H1 (cell line): Measurements from ENCODE around the gene FHIT. TPM values are rescaled to one million over a fixed set of nuclear protein-coding genes. Genes with fewer than 3 reads are reported as not detected.

Source experiments
- CTCF ChIA-PET: fragments of 300-600 bp; sonication (Branson Sonifier 250); formaldehyde crosslinking; loops from one replicate; lab custom pipeline; 2021; ENCODE audit not compliant: partially characterized antibody; lab: Charles Lee
- POLR2A ChIA-PET: fragments of 300-600 bp; sonication (Branson Sonifier 250); formaldehyde crosslinking; loops from one replicate; lab custom pipeline; 2021; ENCODE audit warnings: inconsistent platforms; ENCODE audit not compliant: partially characterized antibody; lab: Charles Lee
- DNase-seq, 2 experiments: peaks; one replicate each; pipeline versions ENCODE4 v3.0.0 to v3.0.0-alpha.2; 2010 to 2022; ENCODE audit warnings: low spot score in 2 of 2, low read depth in 1 of 2, mixed read lengths in 1 of 2
- FAIRE-seq: peaks from 2 replicates; lab custom pipeline; 2011; peaks lifted over from hg19 to GRCh38; lab: Jason Lieb, UNC
- H2AFZ ChIP-seq: 2 replicates; pipeline ENCODE4 v1.8.1; 2012; ENCODE audit warnings: low read length, inconsistent platforms
- H2AK5ac ChIP-seq: 2 replicates; pipeline ENCODE4 v1.6.1; 2013; ENCODE audit warnings: low read depth, low read length
- H2BK120ac ChIP-seq: replicated peaks from 2 replicates; pipeline ENCODE3; 2013; ENCODE audit warnings: low read depth, low read length, inconsistent platforms
- H2BK12ac ChIP-seq: 2 replicates; pipeline ENCODE4 v1.6.1; 2013; ENCODE audit warnings: low read depth, low read length
- H2BK15ac ChIP-seq: 2 replicates; pipeline ENCODE4 v1.6.1; 2013; ENCODE audit warnings: low read length
- H2BK20ac ChIP-seq: 2 replicates; pipeline ENCODE4 v1.6.1; 2013; ENCODE audit warnings: low read length
- H2BK5ac ChIP-seq: 2 replicates; pipeline ENCODE4 v1.6.1; 2013; ENCODE audit warnings: low read depth, low read length
- H3K14ac ChIP-seq: 2 replicates; pipeline ENCODE4 v1.6.1; 2013; ENCODE audit warnings: inconsistent platforms; ENCODE audit not compliant: insufficient read length
- H3K18ac ChIP-seq: 2 replicates; pipeline ENCODE4 v1.6.1; 2013; ENCODE audit warnings: low read length; ENCODE audit errors: extremely low read depth
- H3K23ac ChIP-seq: 2 replicates; pipeline ENCODE4 v1.6.1; 2013; ENCODE audit warnings: inconsistent platforms; ENCODE audit not compliant: insufficient read length
- H3K23me2 ChIP-seq: 2 replicates; pipeline ENCODE4 v1.6.1; 2013; ENCODE audit warnings: low read depth, low read length
- H3K27ac ChIP-seq: 2 replicates; pipeline ENCODE4 v1.6.1; 2011; ENCODE audit warnings: low read depth, low read length, inconsistent platforms
- H3K27me3 ChIP-seq, 4 experiments: replicated peaks in 1 of 4; 1 replicate in 1 of 4; 2 replicates in 3 of 4; pipeline versions ENCODE4 v1.6.1 to v1.8.1; 2011 to 2013; ENCODE audit warnings: low read length in 3 of 4, mild to moderate bottlenecking in 3 of 4, inconsistent platforms in 2 of 4, mixed read lengths in 2 of 4, moderate library complexity in 1 of 4; ENCODE audit not compliant: control insufficient read depth in 3 of 4, insufficient read depth in 3 of 4; ENCODE audit errors: extremely low read depth in 1 of 4
- H3K36me3 ChIP-seq, 4 experiments: 2 replicates each; pipeline versions ENCODE4 v1.6.1 to v1.8.1; 2011 to 2013; ENCODE audit warnings: mild to moderate bottlenecking in 4 of 4, low read length in 3 of 4, moderate library complexity in 2 of 4, control low read depth in 1 of 4, inconsistent platforms in 1 of 4; ENCODE audit not compliant: insufficient read depth in 4 of 4, control insufficient read depth in 2 of 4
- H3K4ac ChIP-seq: replicated peaks from 2 replicates; pipeline ENCODE3; 2013; ENCODE audit warnings: low read length, low read depth, mixed read lengths, inconsistent platforms; ENCODE audit not compliant: insufficient read length
- H3K4me1 ChIP-seq, 4 experiments: replicated peaks in 1 of 4; 1 replicate in 1 of 4; 2 replicates in 3 of 4; pipeline versions ENCODE4 v1.6.1 to v1.8.1; 2011 to 2013; ENCODE audit warnings: low read length in 3 of 4, inconsistent platforms in 2 of 4, mixed read lengths in 1 of 4; ENCODE audit not compliant: insufficient read depth in 4 of 4, control insufficient read depth in 3 of 4
- H3K4me2 ChIP-seq, 2 experiments: 2 replicates each; pipeline versions ENCODE4 v1.6.1 to v1.8.1; 2011 to 2013; ENCODE audit warnings: low read depth in 2 of 2, low read length in 2 of 2, control low read depth in 1 of 2, inconsistent platforms in 1 of 2, mild to moderate bottlenecking in 1 of 2; ENCODE audit not compliant: insufficient read depth in 1 of 2
- H3K4me3 ChIP-seq, 4 experiments: fragments of 200-600, 300-600 bp in 1 of 4; sonication (generic), shearing (Covaris generic), sonication (Bioruptor Twin) in 1 of 4; 2 replicates each; pipeline versions ENCODE4 v1.5.1 to v1.8.1; 2011 to 2016; ENCODE audit warnings: low read length in 4 of 4, low read depth in 3 of 4, control low read depth in 2 of 4, inconsistent platforms in 2 of 4, mild to moderate bottlenecking in 2 of 4, mixed read lengths in 1 of 4, moderate library complexity in 1 of 4; ENCODE audit not compliant: insufficient read depth in 2 of 4; ENCODE audit errors: extremely low read depth in 1 of 4
- H3K56ac ChIP-seq: replicated peaks from 2 replicates; pipeline ENCODE3; 2013; ENCODE audit warnings: low read depth, mild to moderate bottlenecking, mixed read lengths, low read length, inconsistent platforms; ENCODE audit not compliant: insufficient read length
- H3K79me1 ChIP-seq: 2 replicates; pipeline ENCODE4 v1.6.1; 2013; ENCODE audit warnings: low read depth, low read length, control low read depth
- H3K79me2 ChIP-seq, 2 experiments: 2 replicates each; pipeline versions ENCODE4 v1.6.1 to v1.8.1; 2012 to 2013; ENCODE audit warnings: low read length in 2 of 2, mild to moderate bottlenecking in 2 of 2, inconsistent platforms in 1 of 2; ENCODE audit not compliant: insufficient read depth in 2 of 2, control insufficient read depth in 1 of 2
- H3K9ac ChIP-seq, 4 experiments: replicated peaks in 1 of 4; 1 replicate in 1 of 4; 2 replicates in 3 of 4; pipeline versions ENCODE4 v1.6.1 to v1.8.1; 2011 to 2013; ENCODE audit warnings: low read depth in 3 of 4, low read length in 3 of 4, control low read depth in 2 of 4, mild to moderate bottlenecking in 2 of 4, moderate library complexity in 2 of 4, inconsistent platforms in 1 of 4; ENCODE audit errors: extremely low read depth in 1 of 4
- H3K9me3 ChIP-seq, 2 experiments: 2 replicates each; pipeline versions ENCODE4 v1.6.1 to v1.8.1; 2012 to 2013; ENCODE audit warnings: mild to moderate bottlenecking in 2 of 2, moderate library complexity in 2 of 2, control low read depth in 1 of 2, inconsistent platforms in 1 of 2, low read depth in 1 of 2, low read length in 1 of 2, mixed read lengths in 1 of 2; ENCODE audit not compliant: insufficient read depth in 2 of 2
- H4K20me1 ChIP-seq, 2 experiments: replicated peaks in 1 of 2; 2 replicates each; pipeline versions ENCODE3 to v1.8.1; 2011 to 2013; ENCODE audit warnings: inconsistent platforms in 2 of 2, low read length in 2 of 2, mild to moderate bottlenecking in 1 of 2; ENCODE audit not compliant: insufficient read depth in 2 of 2, control insufficient read depth in 1 of 2
- H4K5ac ChIP-seq: 2 replicates; pipeline ENCODE4 v1.6.1; 2013; ENCODE audit warnings: low read length, low read depth, mixed read lengths, inconsistent platforms; ENCODE audit not compliant: insufficient read length
- H4K8ac ChIP-seq: 2 replicates; pipeline ENCODE4 v1.8.0; 2013; ENCODE audit warnings: mild to moderate bottlenecking, moderate library complexity, low read length, inconsistent platforms; ENCODE audit not compliant: insufficient read depth; ENCODE audit errors: extremely low read depth
- H4K91ac ChIP-seq: replicated peaks from 2 replicates; pipeline ENCODE3; 2013; ENCODE audit warnings: low read length, mixed read lengths, inconsistent platforms; ENCODE audit not compliant: insufficient read length
- BACH1 ChIP-seq: IDR thresholded peaks from 2 replicates; pipeline ENCODE4 v1.6.1; 2012; ENCODE audit warnings: low read length, improper control_type of control experiment
- CBX5 ChIP-seq: fragments of 300-800, 300-1000 bp; sonication (generic); IDR thresholded peaks from 2 replicates; pipeline ENCODE4 v1.7.1; 2016; ENCODE audit warnings: antibody characterized with exemption, low read length, low read depth
- CEBPB ChIP-seq: IDR thresholded peaks from 2 replicates; pipeline ENCODE4 v1.6.1; 2012; ENCODE audit warnings: low read depth, low read length
- EGR1 ChIP-seq: IDR thresholded peaks from 2 replicates; pipeline ENCODE4 v1.6.1; 2011; ENCODE audit warnings: low read depth, low read length, borderline replicate concordance
- GABPA ChIP-seq: IDR thresholded peaks from 2 replicates; pipeline ENCODE4 v1.6.1; 2011; ENCODE audit warnings: mild to moderate bottlenecking, low read length, moderate library complexity, borderline replicate concordance; ENCODE audit not compliant: insufficient read depth
- HDAC2 ChIP-seq, 2 experiments: fragments of 300-600 bp in 1 of 2; sonication (generic) in 1 of 2; IDR thresholded peaks; 2 replicates each; pipeline ENCODE4 v1.6.1; 2011 to 2012; ENCODE audit warnings: low read depth in 2 of 2, low read length in 2 of 2, mild to moderate bottlenecking in 2 of 2, moderate library complexity in 2 of 2, borderline replicate concordance in 1 of 2, inconsistent platforms in 1 of 2
- HDAC6 ChIP-seq: IDR thresholded peaks from one replicate; pipeline ENCODE4 v1.7.1; 2012; ENCODE audit warnings: low read depth, mild to moderate bottlenecking, inconsistent platforms, low read length, moderate library complexity
- KDM1A ChIP-seq: fragments of 200-600, 300-600 bp; sonication (generic); IDR thresholded peaks from 2 replicates; pipeline ENCODE4 v1.7.1; 2016; ENCODE audit warnings: mild to moderate bottlenecking, low read length, borderline replicate concordance
- MAFK ChIP-seq: IDR thresholded peaks from 2 replicates; pipeline ENCODE4 v1.6.1; 2012; ENCODE audit warnings: low read depth, mild to moderate bottlenecking, improper control_type of control experiment, low read length
- POU5F1 ChIP-seq: IDR thresholded peaks from 2 replicates; pipeline ENCODE4 v1.6.1; 2011; ENCODE audit warnings: low read depth, mild to moderate bottlenecking, low read length, moderate library complexity
- RAD21 ChIP-seq, 2 experiments: IDR thresholded peaks in 1 of 2; conservative IDR thresholded peaks in 1 of 2; 2 replicates each; pipeline ENCODE4 v1.6.1; 2011; ENCODE audit warnings: low read depth in 2 of 2, low read length in 2 of 2, improper control_type of control experiment in 1 of 2, inconsistent platforms in 1 of 2, mild to moderate bottlenecking in 1 of 2, moderate library complexity in 1 of 2
- SAP30 ChIP-seq: fragments of 300-600 bp; sonication (generic); IDR thresholded peaks from 2 replicates; pipeline ENCODE4 v1.7.1; 2012; ENCODE audit warnings: low read length, moderate library complexity, mild to moderate bottlenecking, inconsistent platforms; ENCODE audit not compliant: insufficient read depth, insufficient replicate concordance
- SIRT6 ChIP-seq: IDR thresholded peaks from one replicate; pipeline ENCODE4 v1.7.1; 2012; ENCODE audit warnings: low read length, inconsistent platforms
- WGBS, 2 experiments: shearing (Covaris generic) in 1 of 2; methylation state at CpG; one replicate each; pipeline versions ENCODE4 v1.1.6 to v1.1.7; 2013 to 2015; ENCODE audit warnings: low lambda C conversion rate in 2 of 2, mixed read lengths in 2 of 2, inconsistent platforms in 1 of 2, low coverage in 1 of 2, missing lambda C conversion rate in 1 of 2; ENCODE audit not compliant: insufficient replicate concordance in 2 of 2, insufficient coverage in 1 of 2, insufficient read length in 1 of 2; ENCODE audit errors: extremely low coverage in 1 of 2, missing lambda C conversion rate in 1 of 2; 5-methylcytosine and 5-hydroxymethylcytosine counted together
- polyA plus RNA-seq, 7 experiments: library from polyadenylated mRNA; depleted of rRNA in 3 of 7; stranded (reverse) in 5 of 7; unstranded in 2 of 7; fragments of >200 nt in 5 of 7; fragments of 200-250 nt in 2 of 7; gene quantifications; 1 replicate in 5 of 7; 2 replicates in 1 of 7; 4 replicates in 1 of 7; pipeline versions ENCODE4 v1.2.1 to v1.2.3, GENCODE V29; 2011 to 2013; ENCODE audit warnings: missing spikeins in 2 of 7, mixed read lengths in 2 of 7
- total RNA-seq: library from RNA; stranded (reverse); fragmentation: NEBNext Ultra II Directional; extraction: Animal tissue kit (Norgen Biotek cat#: 25700); gene quantifications from 2 replicates; pipeline ENCODE4 v1.2.1, GENCODE V29; 2021

The FHIT gene
- total and polyA plus RNA-seq, 2 of the 8 experiments (the other 6 are each of a cell fraction or from before 2014, with no cell fraction given) = 1.2 to 3.2 TPM

- Histone ChIP-seq H3K9ac (no peak overlapping the region), H2BK15ac (no peak overlapping the region), H2BK12ac (no peak overlapping the region), H3K4me2 (no peak overlapping the region), H3K79me2 (no peaks in the 10 kb centered on the region), H2BK20ac (no peak overlapping the region), H2BK120ac (no peak overlapping the region), H3K56ac (no peak overlapping the region), H3K9me3 (no peaks in the 10 kb centered on the region), H3K18ac (no peak overlapping the region), H3K23me2 (no peaks in the 10 kb centered on the region), H4K5ac (no peak overlapping the region), H2BK5ac (no peak overlapping the region), H4K20me1 (no peaks in the 10 kb centered on the region), H3K27ac (no peak overlapping the region), H3K27me3 (no peaks in the 10 kb centered on the region), H4K8ac (no peak overlapping the region), H2AK5ac (no peak overlapping the region), H3K36me3 (no peaks in the 10 kb centered on the region), H4K91ac (no peak overlapping the region), H3K4me3 (no peak overlapping the region), H3K4ac (no peak overlapping the region), H3K79me1 (no peaks in the 10 kb centered on the region), H2AFZ (no peak overlapping the region), H3K14ac (no peak overlapping the region), H3K23ac (no peak overlapping the region), H3K4me1 (no peaks in the 10 kb centered on the region)
- DNase-seq (no peak), FAIRE-seq (no peak)
- 94% methylated on average over 1 of the region's 1 CpG; no CpG with 5 or more reads in 1 of the 2 experiments for WGBS, 2 experiments
- ChIA-PET CTCF (no interaction called here), POLR2A (no interaction called here)
- TF ChIP-seq POU5F1 (no peak), MAFK (no peak), CBX5 (no peak), SAP30 (no peak), EGR1 (no peak), KDM1A (no peak), HDAC6 (no peak), RAD21 (IDR thresholded peaks at IDR 0.05 in 1 of 2, conservative IDR thresholded peaks at IDR 0.05 in 1 of 2; ENCODE audit: low read depth in 2 of 2, low read length in 2 of 2) (no peak), SIRT6 (no peak), GABPA (no peak), HDAC2 (IDR thresholded peaks at IDR 0.05; ENCODE audit: borderline replicate concordance in 1 of 2, low read depth in 2 of 2, low read length in 2 of 2) (no peak), BACH1 (no peak), CEBPB (no peak)
These were observed 1364.5 kb downstream of the FHIT start for GRCh38 chr3:59886790-59887189.
